ENCODE results near the gene INS. TPM values are rescaled to one million over a fixed set of nuclear protein-coding genes. Genes with fewer than 3 reads are reported as not detected.

Gene INS
- total RNA-seq, 4 donors from 2014 or later = not detected

GRCh38 chr11:2123628-2123960 is 37.4 kb downstream of the INS start:
- H3K4me1 ChIP-seq = peaks cover 0 to 8% (median 0%) of the 10 kb centered on the region in 3 donors
- H3K27ac ChIP-seq = no peak overlapping the region
- TF ChIP-seq, protein P1, sequence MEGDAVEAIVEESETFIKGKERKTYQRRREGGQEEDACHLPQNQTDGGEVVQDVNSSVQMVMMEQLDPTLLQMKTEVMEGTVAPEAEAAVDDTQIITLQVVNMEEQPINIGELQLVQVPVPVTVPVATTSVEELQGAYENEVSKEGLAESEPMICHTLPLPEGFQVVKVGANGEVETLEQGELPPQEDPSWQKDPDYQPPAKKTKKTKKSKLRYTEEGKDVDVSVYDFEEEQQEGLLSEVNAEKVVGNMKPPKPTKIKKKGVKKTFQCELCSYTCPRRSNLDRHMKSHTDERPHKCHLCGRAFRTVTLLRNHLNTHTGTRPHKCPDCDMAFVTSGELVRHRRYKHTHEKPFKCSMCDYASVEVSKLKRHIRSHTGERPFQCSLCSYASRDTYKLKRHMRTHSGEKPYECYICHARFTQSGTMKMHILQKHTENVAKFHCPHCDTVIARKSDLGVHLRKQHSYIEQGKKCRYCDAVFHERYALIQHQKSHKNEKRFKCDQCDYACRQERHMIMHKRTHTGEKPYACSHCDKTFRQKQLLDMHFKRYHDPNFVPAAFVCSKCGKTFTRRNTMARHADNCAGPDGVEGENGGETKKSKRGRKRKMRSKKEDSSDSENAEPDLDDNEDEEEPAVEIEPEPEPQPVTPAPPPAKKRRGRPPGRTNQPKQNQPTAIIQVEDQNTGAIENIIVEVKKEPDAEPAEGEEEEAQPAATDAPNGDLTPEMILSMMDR (IDR thresholded peaks at IDR 0.05) = no peak
- TF ChIP-seq POLR2A (IDR thresholded peaks at IDR 0.05) = no peak
- H3K27me3 ChIP-seq = peaks cover 0 to 71% (median 4%) of the 10 kb centered on the region in 4 donors
- H3K4me3 ChIP-seq = no peak overlapping the region
- intact Hi-C loops (cut with DNase I) = no loop called here
- no peaks in the 10 kb centered on the region for H3K9me3 ChIP-seq
- 85 to 88% methylated on average over 3 to 6 of the region's 7 CpGs for WGBS, 2 donors
- DNase-seq = no peak
- H3K36me3 ChIP-seq = no peaks in the 10 kb centered on the region

- intact Hi-C loops (cut with DNase I) = no loop called here
- no peak for TF ChIP-seq POLR2A (IDR thresholded peaks at IDR 0.05)
- TF ChIP-seq, protein P1 (IDR thresholded peaks at IDR 0.05) = no peak
- WGBS, 2 donors = 65 to 66% methylated on average over 6 to 7 of the region's 13 CpGs
- no peak for DNase-seq
- no peaks in the 10 kb centered on the region for H3K9me3 ChIP-seq
- H3K27ac ChIP-seq = no peak overlapping the region
- H3K36me3 ChIP-seq = no peaks in the 10 kb centered on the region
- H3K4me1 ChIP-seq = peaks cover 0 to 8% (median 0%) of the 10 kb centered on the region in 3 donors
- H3K27me3 ChIP-seq = peaks cover 0 to 69% (median 4%) of the 10 kb centered on the region in 4 donors
- no peak overlapping the region for H3K4me3 ChIP-seq
Measured at GRCh38 chr11:2122907-2123627, 37.9 kb downstream of the INS start.

DNA sequence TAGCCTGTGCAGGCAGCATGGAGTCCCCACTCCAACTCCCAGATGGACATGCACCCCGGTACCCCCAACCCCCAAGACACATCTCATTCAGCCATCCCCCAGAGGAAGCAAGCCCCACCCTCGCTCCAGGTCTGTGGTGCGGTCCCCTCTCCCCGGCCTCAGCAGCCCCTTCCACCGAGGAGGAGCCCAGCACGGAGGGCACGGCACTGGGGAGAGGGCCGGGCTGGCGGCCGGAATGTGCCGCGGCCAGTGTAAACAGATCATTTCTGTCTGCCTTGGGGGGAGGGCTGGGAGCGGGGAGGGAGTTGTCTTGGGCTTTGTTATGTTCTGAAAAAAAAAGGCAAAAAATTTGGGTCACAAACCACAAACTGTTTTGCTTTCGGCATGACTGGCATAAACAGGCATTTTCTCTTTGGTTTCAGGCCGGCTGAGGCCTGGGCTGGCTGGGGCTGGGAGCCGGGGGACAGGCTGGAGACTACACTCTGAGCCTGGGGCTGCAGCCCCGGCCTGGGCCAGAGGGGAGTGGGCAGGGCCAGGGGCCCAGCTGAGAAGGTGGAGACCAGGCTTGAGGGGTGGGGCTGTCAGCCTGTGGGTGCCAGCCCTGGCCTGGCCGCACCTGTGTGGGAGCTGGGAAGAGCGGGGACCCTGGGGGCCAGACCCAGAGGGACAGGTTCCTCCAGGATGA is 38.6 kb downstream of the INS start:
- H3K27ac ChIP-seq = no peak overlapping the region
- intact Hi-C loops (cut with DNase I) = no loop called here
- no peaks in the 10 kb centered on the region for H3K36me3 ChIP-seq
- 19 to 42% methylated on average over 2 to 4 of the region's 19 CpGs for WGBS, 2 donors
- no peak overlapping the region for H3K4me3 ChIP-seq
- peaks cover 0 to under 1% (median 0%) of the 10 kb centered on the region in 3 donors for H3K9me3 ChIP-seq
- peaks cover 0 to 8% (median 0%) of the 10 kb centered on the region in 3 donors for H3K4me1 ChIP-seq
- DNase-seq = no peak
- H3K27me3 ChIP-seq = peaks cover 0 to 64% (median 4%) of the 10 kb centered on the region in 4 donors
- no peak for TF ChIP-seq POLR2A (IDR thresholded peaks at IDR 0.05)
- TF ChIP-seq, protein P1 (IDR thresholded peaks at IDR 0.05) = no peak

DNA sequence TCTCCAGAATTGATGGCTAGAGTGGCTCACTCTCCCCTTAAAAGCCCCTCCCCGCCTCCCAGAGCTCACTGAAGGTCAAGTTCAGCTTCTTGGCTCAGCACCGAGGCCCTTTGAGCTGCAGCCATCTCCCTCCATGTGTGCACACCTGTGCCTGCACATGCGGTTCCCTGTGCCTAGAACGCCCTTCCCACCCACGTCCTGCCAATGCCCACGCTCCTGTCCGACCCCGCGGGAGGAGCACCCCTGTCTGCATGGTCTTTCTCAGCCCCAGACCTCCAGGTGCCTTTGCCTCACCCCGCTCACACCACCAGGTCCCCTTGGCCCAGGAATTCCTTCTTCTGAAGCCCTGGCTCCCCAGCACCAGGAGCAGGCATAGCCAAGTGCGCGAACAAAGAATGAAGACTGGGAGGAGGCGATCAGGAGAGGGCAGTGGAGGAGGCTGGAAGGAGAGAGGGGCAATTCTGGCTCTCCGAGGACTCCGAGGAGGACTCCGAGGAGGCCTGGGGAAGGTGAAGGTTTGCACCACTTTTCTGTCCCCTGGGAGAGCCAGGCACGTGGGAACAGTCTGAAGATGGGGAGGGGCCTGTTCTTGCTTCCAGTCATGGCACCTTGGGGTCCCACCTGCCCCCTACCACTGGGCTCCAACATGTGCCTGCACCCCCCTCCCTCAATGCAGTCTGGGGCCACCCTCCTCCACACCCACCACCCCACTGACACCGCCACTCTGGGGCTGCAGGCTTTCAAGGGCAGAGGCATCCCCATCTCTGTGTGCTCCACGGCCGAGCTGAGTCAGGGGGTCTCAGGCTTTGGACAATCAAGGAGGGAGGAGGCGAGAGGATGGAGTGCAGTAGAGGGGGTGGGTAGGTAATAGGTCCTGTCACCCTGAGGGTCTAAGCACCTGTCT is 39.5 kb downstream of the INS start:
- TF ChIP-seq, protein P1 (IDR thresholded peaks at IDR 0.05) = no peak
- no peak for TF ChIP-seq POLR2A (IDR thresholded peaks at IDR 0.05)
- Histone ChIP-seq H3K27me3 (peaks cover 0 to 66% (median 4%) of the 10 kb centered on the region in 4 donors), H3K4me3 (no peak overlapping the region), H3K27ac (no peak overlapping the region), H3K36me3 (no peaks in the 10 kb centered on the region), H3K9me3 (peaks cover 0 to 9% (median 8%) of the 10 kb centered on the region in 3 donors), H3K4me1 (peaks cover 0 to 8% (median 0%) of the 10 kb centered on the region in 3 donors)
- intact Hi-C loops (cut with DNase I) = no loop called here
- WGBS, 2 donors = 62 to 67% methylated on average over 8 to 12 of the region's 21 CpGs
- no peak for DNase-seq

Data from esophagus squamous epithelium (tissue), 5 donors.